OCI-LY3 (cell line): ENCODE data around the gene TOB1.
"Not testable (repeated sequence)": the region's sequence is repeated elsewhere in the genome, so short reads cannot be mapped to it uniquely, and the experiment has no call there.

Source experiments
- H2AFZ ChIP-seq: fragments of 200-600, 300-600 bp; shearing (Covaris generic); 2 replicates; pipeline ENCODE4 v1.6.0; 2014; ENCODE audit warnings: antibody characterized with exemption, low read depth, low read length
- H3K27ac ChIP-seq: fragments of 200-600, 300-600 bp; sonication (generic); 2 replicates; pipeline ENCODE4 v1.5.1; 2014; ENCODE audit warnings: mild to moderate bottlenecking, low read length, moderate library complexity, mixed read lengths
- H3K27me3 ChIP-seq: fragments of 200-600, 300-600 bp; sonication (generic); 2 replicates; pipeline ENCODE4 v1.6.1; 2014; ENCODE audit warnings: low read depth, low read length, mixed read lengths
- H3K36me3 ChIP-seq: fragments of 200-600, 300-600 bp; sonication (generic); replicated peaks from 2 replicates; pipeline ENCODE3; 2014; ENCODE audit warnings: low read depth, low read length, mixed read lengths
- H3K4me1 ChIP-seq: fragments of 300-600, 200-600 bp; sonication (generic); 2 replicates; pipeline ENCODE4 v1.6.1; 2014; ENCODE audit warnings: low read length, mixed read lengths
- H3K4me2 ChIP-seq: fragments of 200-600, 300-600 bp; sonication (generic); 2 replicates; pipeline ENCODE4 v1.6.1; 2014; ENCODE audit warnings: low read length, mixed read lengths
- H3K4me3 ChIP-seq: fragments of 300-600, 200-600 bp; sonication (generic); 2 replicates; pipeline ENCODE4 v1.5.1; 2014; ENCODE audit warnings: antibody characterized with exemption, mild to moderate bottlenecking, low read length, moderate library complexity
- H3K79me2 ChIP-seq: fragments of 300-600, 200-600 bp; shearing (Covaris generic); 2 replicates; pipeline ENCODE4 v1.6.1; 2014; ENCODE audit warnings: mild to moderate bottlenecking, low read length, mixed read lengths
- H3K9ac ChIP-seq: fragments of 300-600, 200-600 bp; shearing (Covaris generic); 2 replicates; pipeline ENCODE4 v1.6.0; 2014; ENCODE audit warnings: mild to moderate bottlenecking, low read length, moderate library complexity
- H3K9me3 ChIP-seq: fragments of 200-600, 300-600 bp; shearing (Covaris generic); 2 replicates; pipeline ENCODE4 v1.6.1; 2014; ENCODE audit warnings: low read length, mixed read lengths; ENCODE audit not compliant: insufficient read depth
- H4K20me1 ChIP-seq: fragments of 200-600, 300-600 bp; sonication (generic); 2 replicates; pipeline ENCODE4 v1.6.1; 2016; ENCODE audit warnings: low read length, mixed read lengths; ENCODE audit not compliant: insufficient read depth
- CTCF ChIP-seq: fragments of 200-600, 300-600 bp; sonication (generic); IDR thresholded peaks from 2 replicates; pipeline ENCODE4 v1.5.1; 2014; ENCODE audit warnings: antibody characterized with exemption, low read length, low read depth
- EZH2phosphoT487 ChIP-seq: fragments of 200-600 bp; shearing (Covaris generic); IDR thresholded peaks from 2 replicates; pipeline ENCODE4 v1.6.1; 2018; ENCODE audit warnings: antibody characterized with exemption, mixed run types, low read depth

Gene TOB1

GRCh38 chr17:50863221-50863843 is 2.8 kb downstream of the TOB1 start:
- H3K4me3 ChIP-seq = no peak overlapping the region
- no peak overlapping the region for H3K9ac ChIP-seq
- H2AFZ ChIP-seq = no peak overlapping the region
- H3K4me2 ChIP-seq = no peak overlapping the region
- TF ChIP-seq CTCF (peak; percentile 46), EZH2phosphoT487 (no peak)
- H3K36me3 ChIP-seq = peaks cover 15% of the 10 kb centered on the region
- H4K20me1 ChIP-seq = peaks cover 19% of the 10 kb centered on the region
- H3K9me3 ChIP-seq = no peaks in the 10 kb centered on the region
- peaks cover 32% of the 10 kb centered on the region for H3K79me2 ChIP-seq
- no peak overlapping the region for H3K27ac ChIP-seq
- H3K4me1 ChIP-seq = peaks cover 14% of the 10 kb centered on the region
- no peaks in the 10 kb centered on the region for H3K27me3 ChIP-seq

GRCh38 chr17:50861822-50862528 is 4.2 kb downstream of the TOB1 start:
- Histone ChIP-seq H3K4me2 (no peak overlapping the region), H3K27ac (no peak overlapping the region), H3K36me3 (peaks cover 15% of the 10 kb centered on the region), H3K4me3 (no peak overlapping the region), H4K20me1 (peaks cover 19% of the 10 kb centered on the region), H3K4me1 (peaks cover 8% of the 10 kb centered on the region), H3K9ac (no peak overlapping the region), H3K79me2 (peaks cover 32% of the 10 kb centered on the region), H3K9me3 (no peaks in the 10 kb centered on the region), H2AFZ (no peak overlapping the region), H3K27me3 (no peaks in the 10 kb centered on the region)
- TF ChIP-seq CTCF (no peak), EZH2phosphoT487 (no peak)

- Histone ChIP-seq H3K36me3 (peaks cover 15% of the 10 kb centered on the region), H3K4me2 (no peak overlapping the region), H3K4me3 (no peak overlapping the region), H4K20me1 (peaks cover 19% of the 10 kb centered on the region), H3K9ac (no peak overlapping the region), H3K79me2 (peaks cover 32% of the 10 kb centered on the region), H3K27me3 (peaks cover 4% of the 10 kb centered on the region; the same call in 1 of the 2 replicates), H2AFZ (no peak overlapping the region), H3K4me1 (peaks cover 8% of the 10 kb centered on the region), H3K27ac (no peak overlapping the region), H3K9me3 (no peaks in the 10 kb centered on the region)
- TF ChIP-seq CTCF = no peak
- no peak for TF ChIP-seq EZH2phosphoT487
Observed at GRCh38 chr17:50861334-50861676, 4.8 kb downstream of the TOB1 start.

GRCh38 chr17:50859727-50860126 is 6.4 kb downstream of the TOB1 start:
- Histone ChIP-seq H3K79me2 (peaks cover 20% of the 10 kb centered on the region), H4K20me1 (peaks cover 14% of the 10 kb centered on the region), H3K36me3 (peaks cover 15% of the 10 kb centered on the region)
- H3K27me3 ChIP-seq, H3K4me2 ChIP-seq, H3K9me3 ChIP-seq, H2AFZ ChIP-seq, H3K4me1 ChIP-seq, H3K4me3 ChIP-seq, H3K27ac ChIP-seq, H3K9ac ChIP-seq: not testable (repeated sequence)
